ENCODE results near the gene SHC3.

Gene SHC3

DNA sequence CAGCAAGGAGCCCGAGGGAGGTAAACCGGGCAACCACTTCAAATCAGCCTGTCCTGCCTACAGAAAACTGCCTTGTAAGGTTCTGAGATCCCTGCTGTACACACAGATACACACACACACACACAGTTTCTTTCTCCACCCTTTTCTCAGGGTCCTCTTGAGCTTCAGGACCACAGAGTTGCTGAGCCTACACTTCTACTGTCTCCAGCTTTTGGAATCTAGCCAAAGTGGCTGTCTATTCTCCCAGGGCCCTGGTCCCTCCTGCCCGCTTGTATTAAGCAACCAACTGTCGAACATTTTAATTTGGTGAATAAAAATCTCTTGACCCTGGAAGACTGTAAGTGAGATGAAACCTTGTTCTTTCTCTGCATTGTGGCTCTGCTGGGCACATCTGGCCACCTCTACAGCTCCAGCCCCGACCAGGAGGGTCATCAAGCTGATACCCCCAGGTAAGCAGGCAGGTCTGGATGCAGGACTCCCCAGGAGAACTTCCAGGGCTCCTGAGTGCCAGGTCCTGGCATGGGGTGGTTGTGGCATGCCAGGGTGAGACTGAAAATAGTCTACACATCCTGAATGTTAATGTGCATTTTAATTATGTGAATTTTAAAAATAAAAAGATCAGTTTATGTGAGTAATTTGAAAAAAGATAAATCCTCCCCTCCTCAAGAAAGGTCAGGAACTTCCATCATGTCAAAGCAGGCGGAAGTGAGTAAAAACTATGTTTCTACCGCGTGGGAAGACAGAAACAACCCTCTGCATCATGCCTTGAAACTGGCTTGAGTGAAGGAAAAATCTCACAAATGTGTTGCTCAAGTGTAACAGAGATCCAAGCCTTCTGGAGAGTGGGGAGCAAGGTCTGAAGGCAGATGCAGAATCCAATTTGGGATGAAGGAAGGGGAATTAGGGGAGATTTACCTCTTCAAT, 202.4 kb downstream of the SHC3 start:
- no peak for DNase-seq

DNA sequence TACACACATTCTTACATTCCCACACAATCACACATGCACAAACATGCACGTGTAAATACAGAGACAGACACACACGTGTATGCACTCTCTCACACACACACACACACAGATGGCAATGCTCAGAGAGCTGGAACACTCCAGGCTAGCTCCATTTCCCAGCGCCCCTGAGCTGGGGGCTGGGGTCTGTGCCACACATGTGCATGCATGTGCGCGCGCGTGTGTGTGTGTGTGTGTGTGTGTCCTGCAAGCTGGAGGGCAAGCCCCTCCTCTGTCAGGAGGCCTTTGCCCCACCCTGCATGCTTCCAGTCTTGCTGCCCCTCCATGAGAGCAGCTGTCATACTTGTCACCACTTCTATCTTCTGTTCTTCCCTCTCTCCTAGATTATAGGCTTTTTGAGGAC, 204.0 kb downstream of the SHC3 start:
- DNase-seq, result no peak

DNA sequence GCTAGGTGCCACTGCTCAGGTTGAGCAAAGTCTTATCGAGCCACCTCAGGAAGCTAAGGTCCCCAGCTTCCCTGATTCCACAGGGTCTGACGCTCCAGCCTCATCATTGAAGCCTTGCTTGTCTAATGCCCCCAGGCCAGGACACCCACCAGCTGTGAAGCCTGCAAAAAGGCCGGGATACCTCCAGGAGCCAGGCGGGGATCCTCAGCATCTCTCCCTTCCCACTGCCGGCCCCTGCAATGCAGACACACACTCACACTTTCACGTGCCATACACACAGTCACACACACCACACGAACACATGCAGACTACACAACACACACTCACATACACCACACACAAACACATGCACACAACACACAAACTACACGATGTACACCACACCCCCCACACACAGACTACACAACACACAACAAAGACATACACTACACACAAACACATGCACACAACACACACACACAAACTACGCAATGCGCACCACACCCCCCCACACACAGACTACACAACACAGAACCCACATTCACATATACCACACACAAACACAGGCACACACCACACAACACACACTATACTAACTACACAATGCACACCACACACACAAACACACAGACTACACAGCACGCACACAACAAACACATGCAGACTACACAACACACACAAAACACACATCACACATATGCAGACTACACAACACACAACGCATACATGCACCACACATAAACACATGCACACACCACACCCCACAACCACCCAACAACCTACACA, 205.2 kb downstream of the SHC3 start:
- no peak for DNase-seq

DNA sequence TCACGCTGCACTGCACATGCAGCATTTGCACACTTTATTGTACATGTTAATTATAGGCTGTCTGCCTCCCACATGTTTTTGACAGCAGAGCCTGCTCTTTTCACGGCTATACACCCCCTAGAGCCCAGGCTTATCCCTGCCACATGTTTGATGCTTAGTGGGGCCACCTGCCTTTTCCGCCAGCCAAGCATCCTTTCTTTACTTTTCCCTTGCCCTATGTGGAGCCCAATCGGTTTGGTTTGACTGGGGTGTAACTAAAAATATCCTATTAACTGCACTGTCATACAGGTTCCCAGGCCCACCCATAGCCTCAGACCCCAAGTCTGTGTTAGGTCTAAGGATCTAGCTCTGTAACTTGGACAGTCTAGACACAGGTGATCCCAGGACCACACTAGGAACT, 206.2 kb downstream of the SHC3 start:
- DNase-seq, result no peak

DNA sequence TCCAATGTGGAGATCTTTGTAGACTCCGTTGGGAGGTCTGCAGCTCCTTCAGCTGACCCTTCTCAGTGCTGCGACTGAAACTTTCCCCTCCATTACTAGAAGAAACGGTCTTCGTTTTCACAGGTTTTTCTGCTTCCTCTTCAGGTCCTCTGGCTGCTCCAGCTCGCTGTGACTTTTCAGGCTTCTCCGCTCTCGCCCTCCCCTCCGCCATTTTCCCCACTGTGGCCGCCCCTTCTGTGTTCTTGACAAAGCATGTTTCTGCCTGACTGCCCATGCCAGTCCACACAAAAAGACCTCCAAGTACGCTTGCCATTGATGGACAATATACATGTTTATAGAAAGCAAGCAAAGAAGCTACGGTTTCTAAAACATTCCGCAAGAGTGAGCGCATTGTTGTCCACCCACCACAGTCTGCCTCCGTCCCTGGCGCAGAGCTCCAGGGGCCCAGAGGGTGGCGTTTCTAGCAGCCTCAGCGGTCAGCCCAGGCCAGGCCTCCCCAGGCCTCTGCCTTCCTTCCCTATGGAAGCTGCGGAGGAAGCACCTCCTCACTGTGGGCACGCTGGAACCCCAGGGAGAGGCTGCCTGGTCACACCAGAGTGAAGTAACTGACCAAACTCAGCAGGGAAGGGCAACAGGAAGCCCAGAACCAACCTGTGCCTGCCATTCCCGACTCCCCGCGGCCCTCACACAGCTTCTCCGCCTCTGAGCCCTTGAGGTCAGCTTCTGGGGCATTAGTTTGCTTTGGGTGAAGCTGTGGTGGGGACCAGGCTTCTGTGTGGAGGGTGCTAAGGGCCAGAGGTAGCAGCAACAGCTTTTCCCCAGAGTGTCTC, 207.3 kb downstream of the SHC3 start:
- DNase-seq, result no peak

DNA sequence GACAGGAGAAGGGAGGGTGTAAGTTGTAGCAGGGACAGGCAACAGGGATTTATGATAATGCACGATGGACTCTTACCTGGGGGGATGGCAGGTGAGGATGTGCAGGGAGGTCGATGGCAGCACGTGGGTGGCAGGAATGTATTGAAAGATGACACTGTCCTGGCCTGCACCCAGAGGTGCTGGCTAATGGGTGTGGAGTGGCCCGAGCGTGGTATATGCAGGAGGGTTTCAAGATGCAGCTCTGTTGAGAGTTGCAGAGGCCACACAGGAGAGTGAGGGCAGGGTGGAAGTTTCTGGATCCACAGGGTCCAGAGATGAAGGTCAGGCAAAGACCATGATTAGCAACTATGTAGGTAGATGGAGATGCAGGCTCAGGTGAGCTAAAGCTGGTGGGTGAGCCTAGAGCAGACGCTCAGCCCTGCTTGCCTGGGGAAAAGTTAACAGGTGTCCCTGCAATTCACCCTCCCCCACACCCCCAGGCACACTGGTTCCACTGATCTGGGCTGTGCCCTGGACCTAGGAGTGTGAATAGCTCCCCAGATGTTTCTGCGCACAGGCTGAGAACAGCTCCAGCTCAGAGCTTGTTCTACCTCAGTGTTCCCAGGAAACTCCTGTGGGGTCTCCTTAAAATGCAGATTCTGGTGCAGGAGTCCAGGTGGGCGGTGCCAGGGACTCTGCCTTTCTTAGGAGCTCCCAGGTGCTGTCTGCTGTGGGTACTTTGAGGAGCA, 208.8 kb downstream of the SHC3 start:
- no peak for DNase-seq

DNA sequence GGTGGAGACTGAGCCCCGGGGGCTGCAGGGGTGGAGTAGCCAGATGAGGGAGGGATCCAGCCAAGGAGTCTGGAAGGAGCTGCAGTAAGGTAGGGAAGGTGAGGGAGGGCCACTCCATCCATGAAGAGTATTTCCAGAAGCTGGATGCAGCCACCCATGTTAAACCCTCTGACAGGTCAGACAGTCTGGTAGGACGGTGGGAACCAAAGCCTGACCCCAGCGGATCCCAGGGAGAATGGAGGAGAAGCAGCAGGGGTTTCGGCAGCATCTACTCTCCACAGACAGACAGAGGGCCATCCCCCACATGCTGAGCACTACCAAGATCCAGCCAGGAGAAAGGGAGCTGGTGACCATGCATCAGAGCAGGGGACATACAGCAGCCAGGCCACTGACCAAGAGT, 209.8 kb downstream of the SHC3 start:
- no peak for DNase-seq

DNA sequence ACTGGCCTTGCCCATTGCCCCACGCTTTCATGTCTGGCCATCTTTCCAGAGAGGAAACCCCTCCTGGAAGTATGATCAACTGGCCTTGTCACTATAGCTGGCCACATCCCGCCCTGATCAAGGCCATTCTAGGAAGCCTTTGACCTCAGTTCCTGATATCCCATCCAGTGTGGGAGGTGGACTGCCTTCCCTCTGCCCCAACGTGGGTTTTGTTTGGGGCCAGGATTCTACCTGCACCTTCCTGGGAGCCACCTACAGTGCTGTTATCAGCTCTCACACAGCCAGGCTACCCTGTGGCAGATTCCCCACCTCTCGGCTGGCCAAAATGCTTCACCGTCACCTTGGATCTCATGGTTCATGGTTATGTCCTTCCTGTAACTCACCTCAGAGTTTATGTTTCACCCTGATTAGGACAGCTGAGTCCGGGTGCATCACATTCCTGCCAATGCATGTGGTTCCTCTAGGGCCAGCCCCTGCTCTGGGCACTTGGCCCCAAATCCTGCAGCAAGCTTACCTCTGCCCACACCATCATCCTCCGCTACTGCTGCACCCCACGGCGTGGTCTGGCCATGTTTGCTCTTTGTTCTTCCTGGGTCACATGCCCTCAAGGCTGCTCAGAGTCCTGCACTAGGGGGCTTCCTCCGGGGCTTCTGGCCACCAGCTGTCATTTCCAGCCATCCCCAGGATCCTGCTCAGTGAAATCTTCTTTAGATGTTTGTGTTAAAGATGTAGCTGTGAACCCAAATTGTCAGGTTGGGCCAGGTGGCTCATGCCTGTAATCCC, 211.5 kb downstream of the SHC3 start:
- DNase-seq, result no peak

DNA sequence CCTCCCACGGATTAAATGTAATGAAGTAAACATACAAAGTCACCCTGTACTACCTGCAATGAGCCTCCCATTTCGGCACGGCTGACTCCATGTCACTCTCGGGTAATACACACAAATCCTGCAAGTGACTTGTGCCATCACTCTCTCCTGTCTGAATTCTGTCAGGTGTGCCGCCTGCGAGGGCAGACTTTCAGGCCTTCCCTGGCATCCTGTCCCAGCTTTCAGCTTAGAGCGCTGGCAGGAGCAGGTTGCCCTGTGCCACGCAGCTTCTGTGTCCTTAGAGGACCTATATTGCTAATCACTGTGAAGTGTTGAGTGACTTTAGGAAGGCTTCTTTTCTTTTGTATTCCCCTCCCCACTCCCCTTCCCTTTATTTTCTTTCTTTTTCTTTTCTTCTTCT, 213.1 kb downstream of the SHC3 start:
- DNase-seq, result no peak

DNA sequence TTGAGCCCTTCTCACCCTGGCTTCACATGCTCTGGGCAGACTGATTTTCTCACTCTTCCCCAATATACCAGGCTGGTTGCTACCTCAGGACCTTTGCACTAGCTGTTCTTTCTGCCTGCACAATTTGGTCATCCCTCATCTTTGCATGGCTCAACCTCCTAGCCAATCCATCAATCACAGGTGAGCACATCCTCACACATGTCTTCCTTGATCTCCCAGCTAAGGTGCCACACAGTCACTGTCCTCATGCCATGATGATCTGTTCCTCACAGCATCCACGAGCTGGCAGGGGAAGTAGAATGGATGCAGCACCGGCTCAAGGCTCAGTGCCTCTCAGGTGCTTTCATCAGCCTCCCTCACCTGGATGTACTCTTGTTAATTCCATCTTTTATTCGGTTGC, 218.0 kb downstream of the SHC3 start:
- no peak for DNase-seq

DNA sequence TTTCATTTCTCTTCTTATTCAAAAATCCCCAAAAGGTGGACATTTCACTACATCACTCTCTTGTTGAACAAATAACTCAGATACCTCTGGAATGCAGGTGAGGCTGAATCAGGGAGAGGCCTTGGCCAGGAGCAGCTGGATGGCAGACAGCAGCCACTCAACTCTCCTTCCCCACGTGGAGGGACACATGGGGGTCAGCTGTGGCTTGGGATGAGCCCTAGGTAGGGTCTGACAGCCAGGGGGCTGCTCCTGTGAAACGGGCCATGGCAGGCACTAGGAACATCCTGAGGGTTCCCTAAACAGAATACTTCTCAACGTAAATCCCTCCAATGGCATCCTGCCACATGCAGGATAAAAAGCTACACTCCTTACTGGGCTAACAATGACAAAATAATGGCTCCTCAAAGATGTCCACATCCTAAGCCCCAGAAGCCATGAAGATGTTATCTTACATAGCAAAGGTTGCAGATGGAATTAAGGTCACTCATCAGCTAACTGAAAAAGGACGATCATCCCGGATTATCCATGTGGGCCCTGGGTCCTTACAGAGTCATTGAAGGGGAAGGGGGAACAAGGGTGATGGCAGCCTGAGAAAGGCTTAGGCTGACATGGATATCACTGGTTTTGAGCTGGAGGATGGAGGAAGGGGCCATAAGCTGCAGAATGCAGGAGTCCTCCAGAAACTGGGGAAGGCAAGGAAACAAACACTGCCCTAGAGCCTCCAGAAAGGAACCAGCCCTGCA, 218.7 kb downstream of the SHC3 start:
- DNase-seq, result no peak

DNA sequence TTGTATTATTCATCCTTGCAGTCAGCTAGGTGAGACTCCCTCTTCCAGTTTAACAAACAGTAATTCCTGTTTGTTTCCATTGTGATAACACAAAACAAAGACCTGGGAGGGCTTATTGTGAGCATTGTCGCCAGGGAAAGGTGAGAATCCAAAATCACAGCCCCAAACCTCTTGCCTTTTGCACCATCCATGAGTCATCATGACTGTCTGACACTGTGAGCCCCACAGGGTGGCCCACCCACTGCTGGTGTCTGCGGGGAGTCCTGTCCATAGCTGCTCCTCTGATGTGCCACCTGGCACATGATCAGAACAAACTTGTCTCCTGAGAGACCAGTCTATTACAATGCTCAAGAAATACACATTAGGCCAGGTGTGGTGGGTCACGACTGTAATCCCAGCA, 221.1 kb downstream of the SHC3 start:
- no peak for DNase-seq
